Astrocyte of the spinal cord (primary cell): ENCODE measurements around the gene MACROH2A1.

Experiments
- DNase-seq: peaks from one replicate; pipeline ENCODE4 v3.0.0; 2011; ENCODE audit warnings: low read depth, low spot score
- H3K4me3 ChIP-seq: 2 replicates; pipeline ENCODE4 v1.5.1; 2011; ENCODE audit warnings: low read depth, mild to moderate bottlenecking, low read length, moderate library complexity
- in situ Hi-C: cut with HindIII; loops from 2 replicates; pipeline ENCODE4 v1.10.0; 2017; ENCODE audit warnings: low sequenced_read_pairs
- TF ChIP-seq, protein P1 (sequence below): IDR thresholded peaks from 2 replicates; pipeline ENCODE4 v1.5.1; 2012; ENCODE audit warnings: low read depth, mild to moderate bottlenecking, low read length, inconsistent platforms

Gene MACROH2A1

DNA sequence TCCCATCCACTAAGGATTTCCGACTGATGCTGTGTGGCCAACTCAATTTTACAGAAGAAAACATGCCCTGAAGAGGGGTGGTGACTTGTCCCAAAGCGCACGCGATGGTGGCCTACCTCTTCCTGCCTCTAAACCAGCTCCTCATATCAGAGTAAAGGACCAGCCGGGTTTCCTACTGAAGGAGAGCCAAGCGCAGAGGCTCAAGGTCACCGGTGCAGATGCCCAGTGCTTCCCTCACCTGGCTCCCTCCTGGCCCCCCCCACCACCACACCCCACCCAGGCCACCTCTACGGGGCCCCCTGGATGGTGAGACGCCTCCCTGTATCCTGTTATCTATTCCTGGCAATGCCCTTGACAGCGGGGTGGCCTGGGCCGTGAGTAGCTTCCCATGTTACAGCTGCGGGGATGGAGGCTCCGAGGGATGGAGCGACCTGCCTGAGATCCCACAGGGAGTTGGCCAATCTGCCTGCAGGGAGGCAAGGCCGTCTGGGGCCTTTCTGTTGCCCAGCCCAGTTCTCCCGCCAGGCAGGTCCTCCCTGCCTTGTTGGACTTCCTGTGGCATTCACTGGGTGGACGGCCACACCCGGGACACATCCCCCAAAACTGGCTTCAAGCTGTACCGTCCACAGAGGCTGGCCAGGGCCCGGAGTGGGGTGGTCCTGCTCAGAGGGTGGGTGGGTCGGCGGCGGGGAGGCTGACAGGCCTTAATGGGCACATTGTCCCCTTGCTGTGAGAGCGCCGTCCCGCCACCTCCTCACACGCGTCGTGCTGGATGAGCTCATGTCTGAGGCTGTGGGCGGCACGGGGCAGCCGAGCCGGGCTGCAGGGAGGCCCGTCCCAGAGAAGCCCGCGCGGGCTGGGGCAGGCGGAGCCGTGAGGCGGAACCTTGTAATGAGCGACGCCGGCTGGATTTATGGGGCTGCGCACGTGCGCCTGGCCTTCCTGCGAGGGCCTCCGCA lies 72.5 kb downstream of the MACROH2A1 start:
- H3K4me3 ChIP-seq = no peak overlapping the region
- in situ Hi-C loops = no loop called here
- DNase-seq = no peak
- TF ChIP-seq, protein P1, sequence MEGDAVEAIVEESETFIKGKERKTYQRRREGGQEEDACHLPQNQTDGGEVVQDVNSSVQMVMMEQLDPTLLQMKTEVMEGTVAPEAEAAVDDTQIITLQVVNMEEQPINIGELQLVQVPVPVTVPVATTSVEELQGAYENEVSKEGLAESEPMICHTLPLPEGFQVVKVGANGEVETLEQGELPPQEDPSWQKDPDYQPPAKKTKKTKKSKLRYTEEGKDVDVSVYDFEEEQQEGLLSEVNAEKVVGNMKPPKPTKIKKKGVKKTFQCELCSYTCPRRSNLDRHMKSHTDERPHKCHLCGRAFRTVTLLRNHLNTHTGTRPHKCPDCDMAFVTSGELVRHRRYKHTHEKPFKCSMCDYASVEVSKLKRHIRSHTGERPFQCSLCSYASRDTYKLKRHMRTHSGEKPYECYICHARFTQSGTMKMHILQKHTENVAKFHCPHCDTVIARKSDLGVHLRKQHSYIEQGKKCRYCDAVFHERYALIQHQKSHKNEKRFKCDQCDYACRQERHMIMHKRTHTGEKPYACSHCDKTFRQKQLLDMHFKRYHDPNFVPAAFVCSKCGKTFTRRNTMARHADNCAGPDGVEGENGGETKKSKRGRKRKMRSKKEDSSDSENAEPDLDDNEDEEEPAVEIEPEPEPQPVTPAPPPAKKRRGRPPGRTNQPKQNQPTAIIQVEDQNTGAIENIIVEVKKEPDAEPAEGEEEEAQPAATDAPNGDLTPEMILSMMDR = no peak

GRCh38 chr5:135324897-135325650 lies 74.0 kb downstream of the MACROH2A1 start:
- no peak for DNase-seq
- no peak overlapping the region for H3K4me3 ChIP-seq
- in situ Hi-C loops = no loop called here
- TF ChIP-seq, protein P1 = no peak

DNA sequence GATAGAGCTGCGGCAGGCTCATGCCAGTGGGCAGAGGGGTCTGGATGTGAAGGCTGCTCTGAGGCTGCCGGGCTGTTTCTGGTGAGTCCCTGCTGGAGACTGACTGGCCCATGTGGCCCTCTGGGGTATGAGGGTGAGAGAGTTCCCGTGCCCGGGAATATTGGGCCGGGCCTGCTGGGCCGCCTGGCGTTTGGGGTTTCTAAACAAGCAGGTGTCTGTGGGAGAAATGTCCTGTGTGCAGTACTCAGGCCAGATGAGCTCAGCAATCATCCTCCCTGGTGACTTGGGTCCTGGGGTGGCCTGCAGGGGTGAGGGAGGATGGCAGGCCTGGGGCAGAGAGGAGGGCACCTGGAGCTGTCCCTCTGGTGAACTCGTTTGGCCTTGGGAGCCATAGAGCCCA lies 74.9 kb downstream of the MACROH2A1 start:
- TF ChIP-seq, protein P1 = no peak
- H3K4me3 ChIP-seq = no peak overlapping the region
- in situ Hi-C loops = no loop called here
- DNase-seq = no peak

DNA sequence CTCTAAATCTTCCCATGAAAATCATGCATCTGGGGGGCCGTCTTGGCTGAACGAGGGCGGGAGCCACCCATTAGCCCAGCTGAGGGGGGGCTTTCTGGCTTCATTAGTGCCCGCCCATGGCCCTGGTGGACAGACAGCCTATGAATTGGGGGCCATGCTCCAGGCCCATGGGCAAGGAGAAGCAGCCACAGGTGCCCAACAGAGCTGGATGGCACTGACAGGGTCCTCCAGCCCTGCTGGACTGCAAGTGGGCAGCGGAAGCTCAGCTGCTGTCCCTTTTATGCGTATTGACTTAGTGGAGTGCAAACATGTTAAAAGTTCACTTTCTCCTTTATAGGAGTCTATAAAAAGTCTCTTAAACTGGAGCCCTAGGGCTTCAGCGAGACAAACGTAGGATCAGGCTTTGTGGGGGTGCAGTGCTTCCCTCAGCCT lies 75.3 kb downstream of the MACROH2A1 start:
- H3K4me3 ChIP-seq = no peak overlapping the region
- TF ChIP-seq, protein P1 = no peak
- DNase-seq = no peak
- in situ Hi-C loops = no loop called here

DNA sequence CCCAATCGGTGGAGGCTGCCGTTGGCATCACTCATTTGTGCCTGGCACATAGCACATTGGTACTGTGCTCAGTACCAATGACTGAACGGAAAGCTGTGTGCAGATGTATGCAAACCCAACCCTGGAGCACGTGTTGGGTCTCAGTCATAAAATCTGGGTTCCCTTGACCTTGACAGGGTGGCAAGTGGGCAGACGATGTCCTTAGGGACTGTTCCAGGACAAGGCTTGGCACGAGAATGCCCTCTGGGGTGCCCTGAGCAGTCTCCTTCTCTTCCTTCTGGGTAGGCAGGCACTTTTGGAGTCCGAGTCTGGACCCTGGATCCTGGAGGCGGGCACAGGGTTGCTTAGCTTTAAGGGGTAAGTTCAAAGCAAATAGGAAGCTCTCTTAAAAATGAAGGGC lies 75.8 kb downstream of the MACROH2A1 start:
- no peak for DNase-seq
- TF ChIP-seq, protein P1 = no peak
- no peak overlapping the region for H3K4me3 ChIP-seq
- in situ Hi-C loops = no loop called here

GRCh38 chr5:135322744-135323143 lies 76.3 kb downstream of the MACROH2A1 start:
- H3K4me3 ChIP-seq = no peak overlapping the region
- no peak for DNase-seq
- in situ Hi-C loops = no loop called here
- TF ChIP-seq, protein P1 = no peak
